HL-60/S4 (cell line): ENCODE measurements around the gene UGP2.

Source experiments
- in situ Hi-C: fragments of 300-500 bp; cut with MboI; formaldehyde crosslinking; loops from 2 replicates; pipeline ENCODE4 v1.14.3; 2022; ENCODE audit warnings: low sequenced_read_pairs

The UGP2 gene

DNA sequence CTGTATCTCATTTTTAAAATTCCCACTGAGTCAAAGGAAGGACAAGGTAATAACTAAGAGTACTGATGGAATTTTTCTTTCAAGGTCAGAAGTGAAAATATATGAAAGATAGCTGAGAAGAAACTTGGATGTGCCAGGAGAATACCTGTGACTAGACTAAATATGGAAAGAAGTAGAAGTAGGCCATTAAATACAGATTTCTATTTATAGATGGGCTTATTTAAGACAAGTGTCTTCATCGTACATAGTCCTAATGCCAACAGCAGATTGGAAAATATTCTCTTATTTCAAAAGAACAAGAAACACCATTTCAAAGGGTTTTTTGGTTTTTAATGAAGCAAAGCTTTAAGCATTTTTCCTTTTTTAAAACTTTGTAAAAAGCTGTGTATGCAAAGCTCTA, 22.0 kb downstream of the UGP2 start:
- in situ Hi-C loops: no loop called here

DNA sequence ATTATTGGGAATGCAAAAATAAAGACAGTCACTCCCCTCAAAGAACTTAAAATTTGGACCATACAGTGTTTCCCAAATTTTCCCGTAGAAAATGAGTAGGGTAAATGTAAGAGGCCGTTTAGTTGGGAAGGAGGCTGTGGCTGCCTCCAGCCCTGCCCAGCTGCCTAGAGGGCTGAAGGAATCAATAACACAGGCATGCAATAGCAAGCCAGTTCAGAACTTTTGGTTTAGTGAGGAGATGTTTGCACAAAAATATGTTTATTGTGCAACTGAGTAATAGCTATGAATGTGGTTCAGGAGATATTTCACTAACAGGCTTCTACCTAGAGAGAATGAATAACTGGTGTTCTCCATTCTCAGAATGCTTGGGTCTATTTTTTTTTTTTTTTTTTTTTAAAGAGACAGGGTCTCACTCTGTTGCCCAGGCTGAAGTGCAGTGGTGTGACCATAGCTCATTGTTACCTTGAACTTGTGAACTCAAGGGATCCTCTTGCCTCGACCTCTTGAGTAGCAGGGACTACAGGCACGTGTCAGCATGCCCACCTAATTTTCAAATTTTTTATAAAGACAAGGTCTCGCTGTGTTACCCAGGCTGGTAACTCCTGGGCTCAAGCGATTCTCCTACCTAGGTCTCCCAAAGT, 23.6 kb downstream of the UGP2 start:
- in situ Hi-C loops: no loop called here

DNA sequence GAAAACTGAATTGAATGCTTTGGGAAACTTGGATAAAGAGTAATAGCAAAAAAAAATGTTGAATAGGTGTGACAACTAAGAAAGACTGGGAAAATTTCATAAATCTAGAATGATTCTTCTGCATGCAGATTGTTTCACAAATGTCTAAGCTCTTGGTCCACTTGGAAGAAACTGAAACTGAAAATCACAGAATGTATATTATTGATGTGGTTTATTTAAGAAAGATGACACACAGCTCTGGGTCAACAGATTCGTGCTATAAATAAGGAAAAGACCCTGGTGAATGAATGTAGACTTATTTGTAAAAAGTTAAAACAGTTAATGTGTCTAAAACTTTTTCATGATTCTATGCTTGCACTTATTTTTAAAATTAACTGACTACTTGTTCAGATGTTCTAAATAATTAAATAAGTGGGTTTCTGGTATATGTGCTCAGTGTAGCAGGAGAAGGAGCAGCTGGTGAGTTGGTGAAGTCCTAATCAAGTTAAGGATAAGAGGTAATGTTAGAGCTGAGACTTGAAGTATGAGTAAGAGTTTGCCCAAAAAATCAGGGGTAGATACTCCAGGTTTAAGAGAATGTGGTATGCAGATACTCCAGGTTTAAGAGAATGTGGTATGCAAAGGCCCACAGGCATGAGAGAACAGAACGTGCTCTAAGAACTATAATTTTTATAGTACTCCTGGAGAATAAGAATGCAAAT, 24.5 kb downstream of the UGP2 start:
- in situ Hi-C loops: no loop called here

DNA sequence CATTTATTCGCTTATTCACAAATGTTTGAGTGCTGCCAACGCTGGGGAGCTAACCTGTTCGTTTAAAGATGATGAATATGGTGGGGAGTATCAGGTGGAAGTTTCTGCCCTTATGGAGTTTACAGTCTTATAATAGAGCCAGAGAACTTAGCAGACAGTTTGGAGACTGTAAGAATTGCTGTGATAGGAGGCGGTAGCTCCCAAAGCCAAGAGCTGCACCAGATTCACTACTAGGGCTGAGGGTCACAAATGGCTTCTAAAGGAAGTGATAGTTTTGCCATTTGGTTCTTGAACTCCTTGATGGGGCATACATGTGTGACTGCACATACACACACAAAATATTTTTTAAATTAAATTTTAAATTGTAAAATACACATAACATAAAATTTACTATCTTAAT, 29.0 kb downstream of the UGP2 start:
- in situ Hi-C loops: no loop called here

DNA sequence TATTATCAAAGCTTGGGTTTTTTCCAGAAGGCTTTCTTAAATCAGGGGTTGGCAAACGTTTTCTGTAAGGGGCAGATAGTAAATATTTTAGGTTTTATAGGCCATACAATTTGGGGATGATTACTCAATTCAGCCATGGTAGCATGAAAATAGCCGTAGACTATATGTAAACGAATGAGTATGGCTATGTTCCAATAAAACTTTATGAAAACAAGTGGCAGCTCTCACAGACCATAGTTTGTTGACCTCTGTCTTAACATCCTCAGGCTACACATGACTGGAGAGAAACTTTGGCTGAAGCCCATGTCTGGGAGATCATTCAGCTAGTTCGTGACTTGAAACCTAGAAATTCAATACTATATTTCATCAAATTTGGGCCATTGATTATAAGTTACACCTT, 30.2 kb downstream of the UGP2 start:
- in situ Hi-C loops: no loop called here

DNA sequence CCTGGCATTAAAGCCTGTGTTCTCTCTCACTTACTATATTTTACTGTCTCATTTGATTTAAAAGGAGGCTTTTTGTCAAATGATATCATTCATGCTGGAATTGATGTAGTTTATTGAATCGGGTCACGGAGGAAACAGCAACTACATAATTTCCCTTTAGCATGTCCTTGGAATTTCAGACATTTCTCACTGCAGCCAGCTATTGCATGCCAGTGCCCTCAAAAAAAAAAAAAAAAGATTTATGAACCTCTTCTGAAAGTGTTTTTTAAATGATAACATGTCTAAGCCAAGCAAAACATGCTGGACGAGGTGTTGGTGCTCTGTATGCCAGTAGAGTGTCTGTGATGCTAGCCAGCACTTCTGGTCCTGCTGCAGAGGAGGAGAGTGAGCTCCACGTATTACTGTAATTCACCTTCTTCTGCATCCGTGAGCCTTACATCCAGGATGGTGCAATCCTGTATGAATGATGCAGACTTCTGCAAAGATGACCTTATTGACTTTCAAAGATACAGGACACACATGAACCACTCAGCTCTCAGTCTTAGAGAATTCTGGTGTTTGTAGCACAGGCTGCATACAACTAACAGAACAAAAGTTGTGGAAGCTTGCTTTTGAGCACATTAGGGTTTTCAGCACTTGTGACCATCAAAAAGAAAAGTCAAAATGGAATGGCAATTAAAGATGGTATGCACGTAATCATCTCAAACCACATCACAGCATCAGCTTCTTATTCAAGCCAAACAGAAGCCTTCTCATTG, 31.1 kb downstream of the UGP2 start:
- in situ Hi-C loops: no loop called here

DNA sequence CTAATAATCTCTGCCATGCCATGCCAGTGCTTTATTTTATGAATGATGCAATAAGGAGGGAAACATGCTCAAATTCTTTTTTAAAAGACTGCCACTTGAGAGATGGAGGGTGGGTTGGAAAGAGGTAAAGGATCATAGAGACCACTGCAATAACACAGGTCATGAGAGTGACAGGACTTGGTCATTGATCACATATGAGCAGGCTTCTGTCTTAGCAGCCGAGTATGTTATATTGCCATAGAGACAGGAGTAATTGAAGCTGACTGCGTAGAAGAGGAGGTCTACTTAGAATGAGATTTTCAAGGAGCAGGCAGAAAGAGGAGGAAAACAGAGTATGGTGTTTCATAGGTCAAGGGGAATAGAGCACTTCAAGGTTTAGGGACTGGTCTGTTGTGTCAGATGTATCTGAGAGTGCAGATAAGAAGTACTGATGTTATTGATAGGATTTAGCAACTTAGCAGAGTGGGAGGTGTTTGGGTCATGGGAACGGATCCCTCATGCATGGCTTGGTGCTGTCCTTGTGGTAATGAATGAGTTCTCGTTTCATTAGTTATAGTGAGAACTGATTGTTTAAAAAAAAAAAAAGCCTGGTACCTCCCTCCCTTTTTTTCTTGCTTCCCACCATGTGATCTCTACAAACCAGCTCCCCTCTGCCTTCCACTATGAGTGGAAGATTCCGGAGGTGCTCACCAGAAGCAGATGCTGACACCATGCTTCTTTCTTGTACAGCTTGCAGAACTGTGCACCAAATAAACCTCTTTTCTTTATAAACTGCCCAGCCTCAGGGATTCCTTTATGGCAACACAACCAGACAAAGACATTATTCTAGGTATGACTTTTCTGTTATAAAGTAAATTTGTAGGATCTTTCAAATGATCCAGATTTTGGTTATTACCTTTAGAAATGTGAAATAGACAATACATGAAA, 32.8 kb downstream of the UGP2 start:
- in situ Hi-C loops: loop anchor here (25.0 kb wide), 1 partner anchor 187 kb away; no protein-coding TSS in a partner anchor

DNA sequence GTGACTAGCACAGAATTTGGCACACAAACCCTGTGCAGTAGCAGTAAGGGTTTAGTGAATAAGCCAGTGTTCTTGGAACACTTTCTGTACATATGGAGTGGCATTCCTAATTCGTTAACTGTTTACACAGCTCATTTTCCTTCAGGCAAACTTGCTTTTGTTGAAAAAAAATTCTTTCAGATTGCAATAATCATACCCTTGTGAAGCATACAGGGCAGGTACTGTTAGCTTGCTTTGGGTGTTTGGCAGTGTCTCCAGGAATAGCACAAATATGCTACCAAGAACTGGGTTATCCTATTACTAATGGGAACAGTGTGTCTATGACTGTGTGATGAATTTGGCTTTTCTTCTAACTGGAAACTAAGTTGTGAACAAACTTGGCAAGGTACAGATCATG, 33.4 kb downstream of the UGP2 start:
- in situ Hi-C loops: loop anchor here (25.0 kb wide), 1 partner anchor 188 kb away; no protein-coding TSS in a partner anchor

DNA sequence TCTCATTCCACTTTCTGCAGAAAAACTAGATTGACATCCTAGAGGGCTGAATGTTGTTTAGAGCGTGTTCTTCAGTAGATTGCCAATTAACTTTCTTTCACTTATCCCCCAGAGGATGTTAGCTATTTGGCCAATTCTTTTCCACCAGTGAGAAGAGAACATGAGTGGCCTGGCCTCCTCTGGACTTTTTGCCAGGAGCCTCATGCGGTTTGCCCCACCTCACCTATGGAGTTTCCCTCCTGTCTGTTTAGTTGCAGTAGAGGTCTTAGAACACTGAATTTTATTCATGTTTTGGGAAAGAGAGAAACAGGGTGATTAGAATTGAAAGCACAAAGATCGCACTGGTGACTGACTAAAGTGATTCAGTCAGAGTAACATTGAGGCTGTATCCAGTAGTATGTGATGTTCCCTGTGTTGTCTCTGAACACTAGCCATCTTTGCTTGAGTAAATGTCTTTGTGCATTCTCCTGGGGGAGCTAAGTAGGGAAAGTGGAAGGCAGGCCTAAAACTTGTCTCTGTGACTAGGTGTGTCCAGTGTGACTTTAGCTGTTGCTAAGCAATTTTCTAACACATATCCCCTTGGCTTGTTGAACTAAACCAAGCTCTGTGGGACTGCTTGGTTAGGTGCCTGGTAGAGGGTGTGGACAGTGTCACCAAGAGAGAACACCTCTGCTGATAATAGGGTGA, 34.0 kb downstream of the UGP2 start:
- in situ Hi-C loops: loop anchor here (25.0 kb wide), 1 partner anchor 188 kb away; no protein-coding TSS in a partner anchor

DNA sequence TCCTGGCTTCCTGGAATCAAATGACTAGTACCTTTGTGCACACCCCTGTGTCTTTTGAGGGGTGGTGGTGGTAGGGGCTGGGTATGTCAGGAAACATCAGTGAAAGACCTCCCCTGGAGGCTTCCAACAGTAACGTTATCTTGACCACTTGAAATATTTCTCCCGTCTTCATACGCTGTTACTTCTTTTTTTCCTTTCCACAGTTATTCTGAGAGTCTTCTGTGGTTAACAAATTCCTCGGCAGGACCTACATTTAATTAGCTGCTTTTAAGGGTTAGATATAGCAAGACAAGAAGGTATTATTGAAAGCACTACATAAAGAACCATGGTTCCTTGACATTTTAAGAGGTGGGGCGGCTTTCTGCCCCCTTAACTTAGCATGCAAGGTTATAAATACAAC, 34.6 kb downstream of the UGP2 start:
- in situ Hi-C loops: loop anchor here (25.0 kb wide), 1 partner anchor 189 kb away; no protein-coding TSS in a partner anchor

DNA sequence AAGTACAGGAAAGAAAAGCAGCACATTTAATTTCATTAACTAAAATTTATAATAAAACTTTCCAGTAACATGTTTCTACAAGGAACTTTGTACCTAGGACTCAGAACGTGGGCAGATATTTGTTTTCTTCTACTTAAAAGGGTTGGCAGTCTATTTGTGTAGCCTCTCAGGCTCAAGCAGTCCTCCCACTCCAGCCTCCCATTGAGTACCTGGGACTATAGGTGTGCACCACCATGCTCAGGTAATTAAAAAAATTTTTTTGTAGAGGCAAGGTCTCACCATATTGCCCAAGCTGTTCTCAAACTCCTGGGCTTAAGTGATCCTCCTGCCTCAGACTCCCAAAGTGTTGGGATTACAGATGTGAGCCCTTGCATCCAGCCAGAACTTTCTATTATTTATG, 36.8 kb downstream of the UGP2 start:
- in situ Hi-C loops: loop anchor here (25.0 kb wide), 1 partner anchor 191 kb away; no protein-coding TSS in a partner anchor

DNA sequence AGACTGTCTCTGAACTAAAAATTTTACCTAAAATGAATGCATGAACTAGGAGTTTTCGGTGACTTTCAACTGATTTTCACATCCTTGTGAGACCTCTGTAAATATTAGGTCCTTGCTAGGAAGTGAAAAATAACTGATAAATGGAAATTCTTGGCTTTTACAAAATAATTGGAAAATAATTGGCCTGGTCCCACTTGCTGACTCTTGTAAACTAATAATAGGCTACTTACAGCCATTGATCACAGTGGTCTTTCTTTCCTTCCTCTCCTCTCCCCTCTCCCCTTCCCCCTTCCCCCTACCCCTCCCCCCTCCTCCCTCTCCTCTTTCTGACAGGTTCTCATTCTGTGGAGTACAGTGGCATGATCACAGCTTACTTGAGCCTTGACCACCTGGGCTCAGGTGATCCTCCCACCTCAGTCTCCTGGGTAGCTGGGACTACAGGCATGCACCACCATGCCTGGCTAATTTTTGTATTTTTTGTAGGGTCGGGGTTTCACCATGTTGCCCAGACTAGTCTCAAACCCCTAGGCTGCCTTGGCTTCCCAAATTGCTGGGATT, 38.3 kb downstream of the UGP2 start:
- in situ Hi-C loops: loop anchor here (25.0 kb wide), 1 partner anchor 193 kb away; no protein-coding TSS in a partner anchor

DNA sequence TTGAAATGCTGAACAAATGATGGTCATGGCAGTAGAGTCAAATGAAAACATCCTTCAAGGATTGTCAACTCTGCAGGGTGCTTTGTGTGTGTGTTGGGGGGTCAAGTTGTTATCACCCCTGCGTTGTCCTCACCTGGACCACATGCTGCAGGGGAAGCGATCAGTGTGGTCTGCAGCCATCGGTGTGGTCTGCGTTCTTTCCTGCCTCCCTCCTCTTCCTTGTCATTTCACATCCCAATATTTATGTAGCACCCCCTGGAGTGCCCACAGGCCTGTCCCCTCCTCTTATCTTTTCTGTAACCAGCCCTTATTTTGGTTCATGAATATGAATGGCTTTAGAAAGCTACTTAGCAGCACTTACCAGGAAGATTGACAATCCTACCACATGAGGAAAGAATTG, 38.9 kb downstream of the UGP2 start:
- in situ Hi-C loops: loop anchor here (25.0 kb wide), 1 partner anchor 193 kb away; no protein-coding TSS in a partner anchor

DNA sequence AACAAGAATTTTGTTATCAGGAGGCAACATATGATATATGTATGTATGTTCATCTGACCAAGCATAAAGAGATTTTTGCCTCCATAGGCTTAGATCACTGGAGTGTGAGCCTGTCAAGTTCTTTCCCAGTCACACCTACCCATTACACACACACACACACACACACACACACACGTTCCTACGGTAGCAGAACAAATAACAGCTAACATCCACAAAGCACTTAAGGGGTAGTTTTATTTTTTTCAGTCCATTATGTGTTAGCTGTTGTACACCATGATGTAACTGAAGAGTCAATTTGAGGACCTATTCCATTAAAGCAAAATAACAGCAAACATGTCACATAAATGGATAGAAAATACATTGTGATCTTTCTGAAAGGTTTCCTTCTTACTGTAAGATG, 39.5 kb downstream of the UGP2 start:
- in situ Hi-C loops: loop anchor here (25.0 kb wide), 1 partner anchor 194 kb away; no protein-coding TSS in a partner anchor

DNA sequence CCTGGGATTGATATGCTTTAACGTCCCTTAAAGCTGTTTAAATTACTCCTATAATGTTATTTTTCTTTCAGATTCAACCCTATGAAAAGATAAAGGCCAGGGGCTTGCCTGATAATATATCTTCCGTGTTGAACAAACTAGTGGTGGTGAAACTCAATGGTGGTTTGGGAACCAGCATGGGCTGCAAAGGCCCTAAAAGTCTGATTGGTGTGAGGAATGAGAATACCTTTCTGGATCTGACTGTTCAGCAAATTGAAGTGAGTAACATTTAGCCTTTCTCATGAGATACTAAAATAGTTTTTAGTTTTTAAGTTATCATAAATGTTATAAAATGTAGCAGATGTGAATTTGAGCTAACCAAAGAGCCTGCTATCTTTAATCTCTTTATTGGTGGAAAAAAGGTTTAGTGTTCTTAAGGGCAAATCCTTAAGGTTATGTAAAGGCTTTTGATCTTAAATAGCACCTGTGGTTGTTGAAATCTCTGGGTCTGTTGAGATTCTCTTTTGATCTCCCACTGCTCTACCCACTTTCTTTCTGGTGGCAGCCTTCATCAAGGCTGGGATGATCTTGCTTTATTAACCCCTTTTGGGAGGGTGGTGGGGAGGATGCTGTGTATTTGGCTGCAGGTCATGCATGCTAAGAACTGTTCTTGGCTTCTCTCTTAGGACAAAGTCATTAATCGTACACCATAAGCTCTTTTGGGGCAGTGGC, 40.9 kb downstream of the UGP2 start:
- in situ Hi-C loops: loop anchor here (25.0 kb wide), 1 partner anchor 195 kb away; no protein-coding TSS in a partner anchor

DNA sequence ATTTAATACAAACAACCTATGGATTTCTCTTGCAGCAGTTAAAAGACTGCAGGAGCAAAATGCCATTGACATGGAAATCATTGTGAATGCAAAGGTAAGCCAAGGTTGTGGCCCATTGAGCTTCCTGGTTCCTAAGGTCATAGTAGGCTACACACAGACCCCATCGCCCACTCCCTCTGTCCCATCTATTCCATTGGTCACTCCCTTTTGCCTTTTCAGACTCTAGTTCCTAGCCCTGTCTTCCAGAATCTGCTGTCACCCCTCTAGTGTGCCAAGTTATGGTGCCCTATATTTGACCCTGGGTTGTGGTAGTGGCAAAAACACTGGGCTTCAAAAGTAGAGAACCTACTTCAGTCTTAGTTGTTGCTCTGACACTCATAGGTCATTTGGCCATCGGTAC, 44.7 kb downstream of the UGP2 start:
- in situ Hi-C loops: loop anchor here (25.0 kb wide), 1 partner anchor 199 kb away; no protein-coding TSS in a partner anchor

DNA sequence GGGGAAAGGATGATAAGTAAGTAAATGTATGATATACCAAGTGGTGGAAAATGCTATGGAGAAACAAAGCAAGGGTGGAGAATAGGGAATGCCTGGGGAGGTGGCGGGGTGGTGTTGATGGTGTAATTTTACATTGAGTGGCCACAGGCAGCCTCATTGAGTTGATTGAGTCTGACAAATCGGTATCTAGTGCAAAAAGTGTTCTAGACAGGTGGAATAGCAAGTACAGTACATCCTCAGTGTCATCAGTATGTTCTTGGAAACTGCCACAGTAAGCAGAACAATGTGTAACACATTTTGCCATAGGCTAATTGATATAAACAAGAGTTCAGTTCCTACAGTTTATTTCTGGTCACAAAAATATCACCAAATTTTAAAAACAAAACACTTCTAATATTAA, 46.4 kb downstream of the UGP2 start:
- in situ Hi-C loops: loop anchor here (25.0 kb wide), 1 partner anchor 201 kb away; no protein-coding TSS in a partner anchor
